ENCODE measurements around the gene TMEM119. TPM values are rescaled to one million over a fixed set of nuclear protein-coding genes. Genes with fewer than 3 reads are reported as not detected.
A peak's percentile ranks its signal among the peaks of the same experiment; 100 is the strongest.

The TMEM119 gene
- total RNA-seq, 1 donor: 83.3 TPM

GRCh38 chr12:108570743-108571608 is 26.9 kb downstream of the TMEM119 start:
- DNase-seq (ENCODE audit: low read depth): peak; percentile 70
- no peak overlapping the region for H3K4me3 ChIP-seq (ENCODE audit: low read depth, low read length)
- TF ChIP-seq CTCF (IDR thresholded peaks at IDR 0.05; ENCODE audit: insufficient read depth, low read depth, low read length): peak; percentile 63

- no peak overlapping the region for H3K4me3 ChIP-seq (ENCODE audit: low read depth, low read length)
- no peak for DNase-seq (ENCODE audit: low read depth)
- no peak for TF ChIP-seq CTCF (IDR thresholded peaks at IDR 0.05; ENCODE audit: insufficient read depth, low read depth, low read length)
Observed at GRCh38 chr12:108568338-108569154, 29.3 kb downstream of the TMEM119 start.

GRCh38 chr12:108567406-108568337 is 30.2 kb downstream of the TMEM119 start:
- TF ChIP-seq CTCF (IDR thresholded peaks at IDR 0.05; ENCODE audit: insufficient read depth, low read depth, low read length): no peak
- peak; percentile 67 for DNase-seq (ENCODE audit: low read depth)
- no peak overlapping the region for H3K4me3 ChIP-seq (ENCODE audit: low read depth, low read length)

- no peak for TF ChIP-seq CTCF (IDR thresholded peaks at IDR 0.05; ENCODE audit: insufficient read depth, low read depth, low read length)
- no peak overlapping the region for H3K4me3 ChIP-seq (ENCODE audit: low read depth, low read length)
- no peak for DNase-seq (ENCODE audit: low read depth)
Observed at GRCh38 chr12:108566452-108566851, 31.4 kb downstream of the TMEM119 start.

- TF ChIP-seq CTCF (IDR thresholded peaks at IDR 0.05; ENCODE audit: insufficient read depth, low read depth, low read length): no peak
- no peak overlapping the region for H3K4me3 ChIP-seq (ENCODE audit: low read depth, low read length)
- peak; percentile 58 for DNase-seq (ENCODE audit: low read depth)
Observed at GRCh38 chr12:108565976-108566375, 31.9 kb downstream of the TMEM119 start.

- TF ChIP-seq CTCF (IDR thresholded peaks at IDR 0.05; ENCODE audit: insufficient read depth, low read depth, low read length): no peak
Observed at GRCh38 chr12:108565146-108565545, 32.7 kb downstream of the TMEM119 start.

More at GRCh38 chr12:108565146-108565545, 32.7 kb downstream of the TMEM119 start:
- no peak for DNase-seq (ENCODE audit: low read depth)
- H3K4me3 ChIP-seq (ENCODE audit: low read depth, low read length): no peak overlapping the region
